ENCODE results near the gene ISG20L2.

- TF ChIP-seq CTCF (IDR thresholded peaks at IDR 0.05): peak in 1 of 4 donors; percentile 30
- peak; percentile 51 for TF ChIP-seq POLR2A (IDR thresholded peaks at IDR 0.05)
These were observed 21.0 kb upstream of the ISG20L2 start for GRCh38 chr1:156749419-156750118.
